ENCODE results near the gene AP1G2.

AP1G2 gene

GRCh38 chr14:23570806-23571483, 3.4 kb upstream of the AP1G2 start:
- Histone ChIP-seq H3K9me3 (ENCODE audit: control insufficient read depth, insufficient read depth, low read length) (no peaks in the 10 kb centered on the region), H3K9ac (ENCODE audit: low read depth, low read length) (no peak overlapping the region), H3K4me1 (ENCODE audit: insufficient read depth, low read length) (peaks cover 33% of the 10 kb centered on the region), H3K36me3 (ENCODE audit: insufficient read depth, low read length) (no peaks in the 10 kb centered on the region; the same call in 1 of the 2 replicates)

GRCh38 chr14:23569443-23570151, 2.0 kb upstream of the AP1G2 start:
- Histone ChIP-seq H3K36me3 (ENCODE audit: insufficient read depth, low read length) (no peaks in the 10 kb centered on the region), H3K4me1 (ENCODE audit: insufficient read depth, low read length) (peaks cover 33% of the 10 kb centered on the region), H3K9ac (ENCODE audit: low read depth, low read length) (no peak overlapping the region), H3K9me3 (ENCODE audit: control insufficient read depth, insufficient read depth, low read length) (no peaks in the 10 kb centered on the region)

- Histone ChIP-seq H3K9ac (ENCODE audit: low read depth, low read length) (no peak overlapping the region), H3K36me3 (ENCODE audit: insufficient read depth, low read length) (no peaks in the 10 kb centered on the region), H3K9me3 (ENCODE audit: control insufficient read depth, insufficient read depth, low read length) (no peaks in the 10 kb centered on the region), H3K4me1 (ENCODE audit: insufficient read depth, low read length) (peaks cover 33% of the 10 kb centered on the region)
These were observed 1.2 kb upstream of the AP1G2 start for GRCh38 chr14:23568600-23569331.

GRCh38 chr14:23568021-23568599, 519 bp upstream of the AP1G2 start:
- Histone ChIP-seq H3K9me3 (ENCODE audit: control insufficient read depth, insufficient read depth, low read length) (no peaks in the 10 kb centered on the region), H3K9ac (ENCODE audit: low read depth, low read length) (peak overlapping the region; percentile 87; the same call in 1 of the 2 replicates), H3K4me1 (ENCODE audit: insufficient read depth, low read length) (peaks cover 31% of the 10 kb centered on the region), H3K36me3 (ENCODE audit: insufficient read depth, low read length) (no peaks in the 10 kb centered on the region)

GRCh38 chr14:23566778-23567185, 809 bp downstream of the AP1G2 start:
- no peaks in the 10 kb centered on the region for H3K9me3 ChIP-seq (ENCODE audit: control insufficient read depth, insufficient read depth, low read length)
- H3K4me1 ChIP-seq (ENCODE audit: insufficient read depth, low read length) = peaks cover 24% of the 10 kb centered on the region
- no peaks in the 10 kb centered on the region; the same call in 1 of the 2 replicates for H3K36me3 ChIP-seq (ENCODE audit: insufficient read depth, low read length)
- peak overlapping the region; percentile 87 for H3K9ac ChIP-seq (ENCODE audit: low read depth, low read length)

- Histone ChIP-seq H3K36me3 (ENCODE audit: insufficient read depth, low read length) (no peaks in the 10 kb centered on the region; the same call in 1 of the 2 replicates), H3K4me1 (ENCODE audit: insufficient read depth, low read length) (peaks cover 24% of the 10 kb centered on the region), H3K9me3 (ENCODE audit: control insufficient read depth, insufficient read depth, low read length) (no peaks in the 10 kb centered on the region), H3K9ac (ENCODE audit: low read depth, low read length) (peak overlapping the region; percentile 87; the same call in 1 of the 2 replicates)
These were observed 1.3 kb downstream of the AP1G2 start for GRCh38 chr14:23566112-23566777.

GRCh38 chr14:23565626-23566025, 2.0 kb downstream of the AP1G2 start:
- Histone ChIP-seq H3K9me3 (ENCODE audit: control insufficient read depth, insufficient read depth, low read length) (no peaks in the 10 kb centered on the region), H3K36me3 (ENCODE audit: insufficient read depth, low read length) (no peaks in the 10 kb centered on the region; the same call in 1 of the 2 replicates), H3K4me1 (ENCODE audit: insufficient read depth, low read length) (peaks cover 24% of the 10 kb centered on the region), H3K9ac (ENCODE audit: low read depth, low read length) (no peak overlapping the region)

GRCh38 chr14:23564876-23565275, 2.7 kb downstream of the AP1G2 start:
- peaks cover 24% of the 10 kb centered on the region for H3K4me1 ChIP-seq (ENCODE audit: insufficient read depth, low read length)
- H3K9me3 ChIP-seq (ENCODE audit: control insufficient read depth, insufficient read depth, low read length) = no peaks in the 10 kb centered on the region
- no peak overlapping the region for H3K9ac ChIP-seq (ENCODE audit: low read depth, low read length)
- H3K36me3 ChIP-seq (ENCODE audit: insufficient read depth, low read length) = no peaks in the 10 kb centered on the region; the same call in 1 of the 2 replicates

GRCh38 chr14:23564181-23564812, 3.3 kb downstream of the AP1G2 start:
- Histone ChIP-seq H3K9me3 (ENCODE audit: control insufficient read depth, insufficient read depth, low read length) (no peaks in the 10 kb centered on the region), H3K9ac (ENCODE audit: low read depth, low read length) (no peak overlapping the region), H3K36me3 (ENCODE audit: insufficient read depth, low read length) (no peaks in the 10 kb centered on the region; the same call in 1 of the 2 replicates), H3K4me1 (ENCODE audit: insufficient read depth, low read length) (peaks cover 18% of the 10 kb centered on the region)

- peaks cover 13% of the 10 kb centered on the region for H3K4me1 ChIP-seq (ENCODE audit: insufficient read depth, low read length)
- H3K9ac ChIP-seq (ENCODE audit: low read depth, low read length) = no peak overlapping the region
- no peaks in the 10 kb centered on the region for H3K9me3 ChIP-seq (ENCODE audit: control insufficient read depth, insufficient read depth, low read length)
- peaks cover 4% of the 10 kb centered on the region; the same call in 1 of the 2 replicates for H3K36me3 ChIP-seq (ENCODE audit: insufficient read depth, low read length)
These were observed 4.0 kb downstream of the AP1G2 start for GRCh38 chr14:23563473-23564180.

- no peaks in the 10 kb centered on the region for H3K9me3 ChIP-seq (ENCODE audit: control insufficient read depth, insufficient read depth, low read length)
- peaks cover 6% of the 10 kb centered on the region for H3K4me1 ChIP-seq (ENCODE audit: insufficient read depth, low read length)
- H3K36me3 ChIP-seq (ENCODE audit: insufficient read depth, low read length) = peaks cover 4% of the 10 kb centered on the region; the same call in 1 of the 2 replicates
These were observed 4.6 kb downstream of the AP1G2 start for GRCh38 chr14:23562822-23563472.

GRCh38 chr14:23561873-23562821, 5.4 kb downstream of the AP1G2 start:
- Histone ChIP-seq H3K9me3 (ENCODE audit: control insufficient read depth, insufficient read depth, low read length) (no peaks in the 10 kb centered on the region), H3K4me1 (ENCODE audit: insufficient read depth, low read length) (peaks cover 6% of the 10 kb centered on the region), H3K36me3 (ENCODE audit: insufficient read depth, low read length) (peaks cover 4% of the 10 kb centered on the region), H3K9ac (ENCODE audit: low read depth, low read length) (no peak overlapping the region)

More at GRCh38 chr14:23562822-23563472, 4.6 kb downstream of the AP1G2 start:
- H3K9ac ChIP-seq (ENCODE audit: low read depth, low read length) = no peak overlapping the region

Data from ES-I3 (cell line).